Astrocyte (in vitro differentiated cells and primary cell): ENCODE results near the gene B9D1.

Experiments used
- EZH2 ChIP-seq: IDR thresholded peaks from 2 replicates; pipeline ENCODE4 v1.6.1; 2012; ENCODE audit warnings: mild to moderate bottlenecking, low read length, inconsistent platforms; ENCODE audit not compliant: insufficient read depth
- TF ChIP-seq, protein P1 (sequence below): IDR thresholded peaks from 2 replicates; pipeline ENCODE4 v1.5.1; 2011; ENCODE audit warnings: low read depth, mild to moderate bottlenecking, inconsistent platforms, low read length, moderate library complexity; ENCODE audit not compliant: insufficient read depth

DNA sequence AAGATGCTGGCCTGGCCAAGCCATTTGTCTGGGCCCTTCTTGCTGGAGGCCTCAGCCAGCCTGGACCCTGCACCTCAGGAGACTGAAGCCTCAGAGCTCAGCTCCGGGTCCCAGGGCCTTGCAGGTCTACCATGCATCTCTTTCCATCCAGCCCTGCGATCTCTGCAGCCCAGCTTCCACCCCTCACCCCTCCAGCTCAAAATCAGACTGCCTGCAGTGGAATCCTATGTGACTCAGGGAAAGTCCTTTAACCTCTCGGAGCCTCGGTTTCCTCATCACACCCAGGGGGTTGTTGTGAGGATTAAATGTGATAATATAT lies 2.9 kb upstream of the B9D1 start:
- no peak for TF ChIP-seq EZH2
- TF ChIP-seq, protein P1, sequence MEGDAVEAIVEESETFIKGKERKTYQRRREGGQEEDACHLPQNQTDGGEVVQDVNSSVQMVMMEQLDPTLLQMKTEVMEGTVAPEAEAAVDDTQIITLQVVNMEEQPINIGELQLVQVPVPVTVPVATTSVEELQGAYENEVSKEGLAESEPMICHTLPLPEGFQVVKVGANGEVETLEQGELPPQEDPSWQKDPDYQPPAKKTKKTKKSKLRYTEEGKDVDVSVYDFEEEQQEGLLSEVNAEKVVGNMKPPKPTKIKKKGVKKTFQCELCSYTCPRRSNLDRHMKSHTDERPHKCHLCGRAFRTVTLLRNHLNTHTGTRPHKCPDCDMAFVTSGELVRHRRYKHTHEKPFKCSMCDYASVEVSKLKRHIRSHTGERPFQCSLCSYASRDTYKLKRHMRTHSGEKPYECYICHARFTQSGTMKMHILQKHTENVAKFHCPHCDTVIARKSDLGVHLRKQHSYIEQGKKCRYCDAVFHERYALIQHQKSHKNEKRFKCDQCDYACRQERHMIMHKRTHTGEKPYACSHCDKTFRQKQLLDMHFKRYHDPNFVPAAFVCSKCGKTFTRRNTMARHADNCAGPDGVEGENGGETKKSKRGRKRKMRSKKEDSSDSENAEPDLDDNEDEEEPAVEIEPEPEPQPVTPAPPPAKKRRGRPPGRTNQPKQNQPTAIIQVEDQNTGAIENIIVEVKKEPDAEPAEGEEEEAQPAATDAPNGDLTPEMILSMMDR, result no peak
